ENCODE measurements around the gene CDC37L1. TPM values are rescaled to one million over a fixed set of nuclear protein-coding genes. Genes with fewer than 3 reads are reported as not detected.

CDC37L1 gene
- total RNA-seq: 10 to 100 TPM; 12.5 to 15.0 TPM
- polyA plus RNA-seq: 17.8 TPM

DNA sequence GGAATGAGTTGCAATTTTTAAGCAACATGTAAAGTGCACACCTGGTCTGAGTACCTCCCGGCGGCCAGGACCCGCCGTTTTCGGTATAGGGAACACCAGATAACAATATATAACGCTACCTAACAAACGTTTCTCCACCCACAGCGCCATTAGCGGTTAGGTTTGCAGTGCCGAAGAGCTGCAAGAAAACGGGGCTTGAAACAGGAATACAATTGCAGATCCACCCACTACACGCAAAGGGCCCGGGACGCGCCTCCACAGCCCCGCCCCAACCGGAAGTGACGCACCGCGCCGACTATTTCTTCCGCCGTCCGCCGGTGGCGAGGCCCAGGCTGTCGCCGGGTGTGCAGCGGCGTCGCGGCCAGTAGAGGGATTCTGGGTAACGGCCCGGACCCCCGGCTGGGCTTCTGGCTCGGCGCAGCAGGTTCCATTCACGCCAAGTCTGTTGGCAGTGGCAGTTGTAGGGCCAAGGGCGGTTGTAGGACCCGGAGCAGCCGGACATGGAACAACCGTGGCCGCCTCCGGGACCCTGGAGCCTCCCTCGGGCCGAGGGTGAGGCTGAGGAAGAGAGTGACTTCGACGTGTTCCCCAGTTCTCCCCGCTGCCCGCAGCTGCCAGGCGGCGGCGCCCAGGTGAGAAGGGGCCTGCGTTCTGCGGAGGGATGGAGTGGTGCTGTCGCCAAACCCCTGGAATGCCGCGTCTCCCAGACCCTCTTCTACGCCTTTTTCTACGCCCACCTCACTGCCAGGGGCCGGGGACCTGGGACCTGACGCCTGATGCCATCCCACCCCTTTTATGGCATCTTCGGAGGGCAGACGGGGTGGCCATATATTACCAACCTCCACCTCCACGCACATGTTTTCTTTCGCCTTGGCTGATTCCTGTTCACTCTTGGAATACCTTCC, at the start of gene CDC37L1:
CDC37L1 (plus strand) TSS at position 302 of the 905 bp plus-strand sequence; CDS start at position 501, 199 bp downstream.
- DNase-seq: peak; percentile 98 to 99 (median 99)
- peaks cover 6 to 11% (median 7%) of the 10 kb centered on the region in 3 donors for H3K36me3 Mint-ChIP-seq
- H3K4me3 ChIP-seq (ENCODE audit: low read length): peak within 1 kb of the TSS; percentile 83
- peak within 1 kb of the TSS; percentile 90 for H3K27ac ChIP-seq (ENCODE audit: low read depth, low read length)
- peaks cover 0 to 8% of the 10 kb centered on the region in 2 donors for H3K27me3 Mint-ChIP-seq
- H3K36me3 ChIP-seq (ENCODE audit: insufficient read depth, low read length): no peaks in the 10 kb centered on the region
- no peak within 1 kb of the TSS for H3K4me3 Mint-ChIP-seq
- ChIA-PET CTCF (interaction anchor here (0.9 to 1.4 kb wide), 5 partner anchors 14 to 61 kb away, joined by 4 to 5 read pairs (median 5); partner anchors contain the start of genes AK3 and SPATA6L), POLR2A (interaction anchor here (0.5 to 1.4 kb wide), 12 partner anchors 12 to 1199 kb away, joined by 3 to 20 read pairs (median 5); partner anchors contain the start of genes AK3, PLGRKT, PLPP6 and RCL1)
- no peak within 1 kb of the TSS for H3K27ac Mint-ChIP-seq
- no peaks in the 10 kb centered on the region for H3K9me3 ChIP-seq (ENCODE audit: low read length)
- H3K4me1 Mint-ChIP-seq: peaks cover 11 to 12% (median 12%) of the 10 kb centered on the region in 3 donors
- peaks cover 33% of the 10 kb centered on the region for H3K4me1 ChIP-seq (ENCODE audit: insufficient read depth, low read length)
- no peaks in the 10 kb centered on the region for H3K9me3 Mint-ChIP-seq
- no peaks in the 10 kb centered on the region for H3K27me3 ChIP-seq (ENCODE audit: insufficient read depth, low read length, poor library complexity, severe bottlenecking)

DNA sequence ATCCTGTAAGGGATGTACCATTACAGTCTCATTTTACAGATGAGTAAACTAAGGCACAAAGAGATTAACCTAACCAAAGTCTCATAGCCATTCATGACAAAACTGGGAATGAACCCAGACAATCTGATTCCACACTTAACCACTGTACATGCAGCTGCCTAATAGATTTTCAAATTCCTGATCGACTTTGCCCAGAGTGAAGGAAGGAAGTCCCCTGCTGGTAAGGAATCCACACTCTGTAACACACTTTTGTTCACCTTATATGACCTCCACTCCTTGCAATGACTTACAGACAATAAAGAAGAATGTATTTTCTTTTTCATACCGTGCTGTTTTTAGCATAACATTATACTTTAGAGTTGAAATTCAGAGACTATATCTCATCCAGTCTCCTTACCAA, 48.5 kb upstream of the CDC37L1 start:
- H3K27me3 ChIP-seq (ENCODE audit: insufficient read depth, low read length, poor library complexity, severe bottlenecking): no peaks in the 10 kb centered on the region
- ChIA-PET CTCF (no interaction called here), POLR2A (no interaction called here)
- H3K27ac ChIP-seq (ENCODE audit: low read depth, low read length): no peak overlapping the region
- Mint-ChIP-seq H3K27me3 (no peaks in the 10 kb centered on the region), H3K36me3 (peaks cover 0 to 6% (median 3%) of the 10 kb centered on the region in 3 donors), H3K4me1 (peaks cover 4 to 7% (median 6%) of the 10 kb centered on the region in 3 donors), H3K27ac (peak overlapping the region in 1 of 8 donors; percentile 34), H3K9me3 (no peaks in the 10 kb centered on the region), H3K4me3 (no peak overlapping the region)
- no peaks in the 10 kb centered on the region for H3K9me3 ChIP-seq (ENCODE audit: low read length)
- no peak overlapping the region for H3K4me3 ChIP-seq (ENCODE audit: low read length)
- H3K4me1 ChIP-seq (ENCODE audit: insufficient read depth, low read length): no peaks in the 10 kb centered on the region
- DNase-seq: no peak
- H3K36me3 ChIP-seq (ENCODE audit: insufficient read depth, low read length): no peaks in the 10 kb centered on the region

DNA sequence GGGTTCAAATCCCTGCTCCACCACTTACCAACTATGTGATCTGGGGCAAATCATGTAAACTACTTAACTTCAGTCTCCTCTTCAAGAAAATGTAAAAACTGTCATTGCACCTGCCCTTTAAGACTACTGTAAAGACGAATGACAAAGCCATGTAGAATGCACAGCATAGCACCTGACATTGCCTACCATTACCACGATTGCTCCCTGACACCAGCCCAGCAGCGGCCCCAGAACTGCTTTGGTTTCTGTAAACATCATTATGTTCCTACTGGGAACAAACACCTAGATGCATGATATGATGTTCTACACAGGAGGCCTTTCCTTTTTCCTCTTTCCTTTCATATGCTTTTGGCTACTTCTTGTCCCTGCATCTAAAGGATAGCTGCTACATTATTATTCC, 40.4 kb upstream of the CDC37L1 start:
- H3K27ac ChIP-seq (ENCODE audit: low read depth, low read length): no peak overlapping the region
- peak overlapping the region in 2 of 8 donors; percentile 5 to 47 for H3K27ac Mint-ChIP-seq
- ChIA-PET POLR2A (interaction anchor here (1.6 kb wide), 1 partner anchor 38 kb away, joined by 3 read pairs; no protein-coding TSS in a partner anchor), CTCF (interaction anchor here (1.0 to 2.7 kb wide), 6 partner anchors 17 to 306 kb away, joined by 3 to 24 read pairs (median 4); no protein-coding TSS in a partner anchor)
- peaks cover 0 to 6% (median 5%) of the 10 kb centered on the region in 3 donors for H3K36me3 Mint-ChIP-seq
- peaks cover 1 to 3% of the 10 kb centered on the region in 2 donors for H3K27me3 Mint-ChIP-seq
- H3K4me3 Mint-ChIP-seq: no peak overlapping the region
- DNase-seq: no peak
- H3K36me3 ChIP-seq (ENCODE audit: insufficient read depth, low read length): no peaks in the 10 kb centered on the region
- H3K9me3 ChIP-seq (ENCODE audit: low read length): no peaks in the 10 kb centered on the region
- no peak overlapping the region for H3K4me3 ChIP-seq (ENCODE audit: low read length)
- H3K4me1 ChIP-seq (ENCODE audit: insufficient read depth, low read length): no peaks in the 10 kb centered on the region
- no peaks in the 10 kb centered on the region for H3K9me3 Mint-ChIP-seq
- no peaks in the 10 kb centered on the region for H3K27me3 ChIP-seq (ENCODE audit: insufficient read depth, low read length, poor library complexity, severe bottlenecking)
- H3K4me1 Mint-ChIP-seq: peaks cover 5 to 16% (median 8%) of the 10 kb centered on the region in 3 donors

DNA sequence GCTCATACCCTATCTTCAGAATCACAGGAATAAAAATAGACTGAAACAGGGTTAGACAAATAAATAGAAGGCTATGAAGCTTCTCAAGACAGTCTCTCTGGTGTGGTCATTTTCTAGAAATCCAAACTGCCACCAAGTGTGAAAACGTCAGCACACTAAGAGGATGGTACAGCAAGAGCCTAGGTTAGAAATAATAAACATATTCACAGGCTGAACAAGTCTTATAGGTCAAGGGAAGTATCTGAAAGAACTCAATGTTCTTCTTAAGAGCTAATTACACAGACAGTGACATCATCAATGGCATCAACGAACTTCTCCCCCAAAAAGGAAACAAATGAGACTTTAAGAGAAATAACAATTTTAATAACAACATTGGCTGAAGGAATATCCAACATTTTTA, 39.9 kb upstream of the CDC37L1 start:
- ChIA-PET POLR2A (interaction anchor here (1.6 kb wide), 1 partner anchor 39 kb away, joined by 3 read pairs; no protein-coding TSS in a partner anchor), CTCF (interaction anchor here (0.7 to 2.7 kb wide), 12 partner anchors 17 to 324 kb away, joined by 3 to 24 read pairs (median 4); no protein-coding TSS in a partner anchor)
- no peak overlapping the region for H3K4me3 Mint-ChIP-seq
- no peak overlapping the region for H3K4me3 ChIP-seq (ENCODE audit: low read length)
- peaks cover 1 to 3% of the 10 kb centered on the region in 2 donors for H3K27me3 Mint-ChIP-seq
- no peaks in the 10 kb centered on the region for H3K9me3 ChIP-seq (ENCODE audit: low read length)
- H3K4me1 Mint-ChIP-seq: peaks cover 5 to 16% (median 8%) of the 10 kb centered on the region in 3 donors
- no peaks in the 10 kb centered on the region for H3K9me3 Mint-ChIP-seq
- no peaks in the 10 kb centered on the region for H3K27me3 ChIP-seq (ENCODE audit: insufficient read depth, low read length, poor library complexity, severe bottlenecking)
- H3K4me1 ChIP-seq (ENCODE audit: insufficient read depth, low read length): no peaks in the 10 kb centered on the region
- no peak for DNase-seq
- H3K36me3 Mint-ChIP-seq: peaks cover 0 to 6% (median 5%) of the 10 kb centered on the region in 3 donors
- H3K36me3 ChIP-seq (ENCODE audit: insufficient read depth, low read length): no peaks in the 10 kb centered on the region
- H3K27ac Mint-ChIP-seq: no peak overlapping the region
- H3K27ac ChIP-seq (ENCODE audit: low read depth, low read length): no peak overlapping the region

DNA sequence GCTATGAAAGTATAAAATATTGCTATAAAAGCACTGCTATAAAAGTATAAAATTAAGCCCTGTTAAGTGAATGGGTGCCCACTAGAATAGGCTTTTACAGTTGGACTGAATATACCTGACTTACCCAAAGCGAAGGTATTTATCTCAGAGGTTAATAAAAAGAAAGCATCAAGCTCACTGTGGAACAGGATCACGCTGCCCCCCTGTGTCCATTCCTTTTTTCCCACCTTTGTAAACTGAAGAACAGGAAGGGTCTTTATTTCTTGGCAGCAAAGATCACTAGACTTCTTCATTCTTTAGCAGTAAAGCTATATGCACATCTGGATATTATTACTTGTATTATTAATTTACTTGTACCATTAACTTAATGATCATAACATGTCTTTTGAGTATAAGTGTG, 39.3 kb upstream of the CDC37L1 start:
- Histone ChIP-seq H3K4me1 (ENCODE audit: insufficient read depth, low read length) (no peaks in the 10 kb centered on the region), H3K4me3 (ENCODE audit: low read length) (no peak overlapping the region), H3K27me3 (ENCODE audit: insufficient read depth, low read length, poor library complexity, severe bottlenecking) (no peaks in the 10 kb centered on the region), H3K36me3 (ENCODE audit: insufficient read depth, low read length) (no peaks in the 10 kb centered on the region), H3K27ac (ENCODE audit: low read depth, low read length) (no peak overlapping the region), H3K9me3 (ENCODE audit: low read length) (no peaks in the 10 kb centered on the region)
- peak; percentile 19 to 61 (median 49) for DNase-seq
- Mint-ChIP-seq H3K27ac (peak overlapping the region in 1 of 8 donors; percentile 43), H3K4me3 (no peak overlapping the region), H3K4me1 (peaks cover 5 to 16% (median 8%) of the 10 kb centered on the region in 3 donors), H3K9me3 (no peaks in the 10 kb centered on the region), H3K36me3 (peaks cover 0 to 4% (median under 1%) of the 10 kb centered on the region in 3 donors), H3K27me3 (peaks cover 1 to 3% of the 10 kb centered on the region in 2 donors)
- ChIA-PET POLR2A (interaction anchor here (1.6 kb wide), 1 partner anchor 39 kb away, joined by 3 read pairs; no protein-coding TSS in a partner anchor), CTCF (interaction anchor here (0.6 to 2.7 kb wide), 16 partner anchors 11 to 324 kb away, joined by 3 to 24 read pairs (median 3); no protein-coding TSS in a partner anchor)

DNA sequence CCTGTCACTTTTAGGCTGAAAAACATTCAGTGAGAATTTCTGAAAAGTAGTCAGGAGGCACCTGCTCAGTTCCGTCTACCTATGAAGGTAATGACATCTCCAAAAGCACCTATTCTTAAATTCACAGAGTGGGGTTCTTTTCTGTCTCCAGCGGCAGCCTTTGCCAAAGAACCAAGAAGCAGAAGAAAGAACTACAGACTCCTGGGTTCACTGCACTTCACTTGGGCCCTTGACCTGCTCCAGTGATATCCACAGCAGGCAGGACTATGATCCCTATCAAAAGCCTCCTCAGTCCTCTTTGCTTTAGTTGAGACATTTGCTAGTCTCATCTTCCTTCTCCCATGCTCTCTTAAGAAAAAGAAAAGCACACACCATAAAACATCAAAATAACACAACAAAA, 37.0 kb upstream of the CDC37L1 start:
- no peak for DNase-seq
- ChIA-PET CTCF (no interaction called here), POLR2A (no interaction called here)
- Histone ChIP-seq H3K27ac (ENCODE audit: low read depth, low read length) (no peak overlapping the region), H3K36me3 (ENCODE audit: insufficient read depth, low read length) (no peaks in the 10 kb centered on the region), H3K4me1 (ENCODE audit: insufficient read depth, low read length) (no peaks in the 10 kb centered on the region), H3K27me3 (ENCODE audit: insufficient read depth, low read length, poor library complexity, severe bottlenecking) (no peaks in the 10 kb centered on the region), H3K9me3 (ENCODE audit: low read length) (no peaks in the 10 kb centered on the region), H3K4me3 (ENCODE audit: low read length) (no peak overlapping the region)
- Mint-ChIP-seq H3K27ac (peak overlapping the region in 1 of 8 donors; percentile 2), H3K36me3 (no peaks in the 10 kb centered on the region), H3K9me3 (no peaks in the 10 kb centered on the region), H3K27me3 (peaks cover 1 to 3% of the 10 kb centered on the region in 2 donors), H3K4me3 (no peak overlapping the region), H3K4me1 (peaks cover 5 to 16% (median 8%) of the 10 kb centered on the region in 3 donors)

DNA sequence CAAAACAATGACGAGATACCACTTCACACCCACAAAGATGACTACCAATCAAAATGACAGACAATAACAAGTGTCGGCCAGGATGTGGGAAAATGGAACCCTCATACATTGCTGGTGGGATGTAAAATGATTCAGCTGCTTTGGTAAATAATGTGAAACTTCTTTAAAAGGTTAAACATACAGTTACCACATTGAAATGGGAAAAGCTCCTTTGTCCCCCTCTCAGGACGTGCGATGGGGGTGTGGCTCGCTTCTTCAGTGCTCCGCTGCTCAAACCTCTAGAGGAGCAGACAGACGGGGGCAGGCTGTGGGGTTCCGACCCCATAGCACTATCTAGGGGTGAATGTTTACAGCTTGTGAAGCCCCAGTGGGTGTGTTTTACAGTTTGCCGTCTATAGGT, 25.3 kb upstream of the CDC37L1 start:
- Mint-ChIP-seq H3K27ac (peak overlapping the region in 6 of 8 donors; percentile 64 to 84 (median 77)), H3K4me3 (peak overlapping the region; percentile 27 to 84 (median 71)), H3K27me3 (peaks cover 5 to 11% of the 10 kb centered on the region in 2 donors), H3K4me1 (peaks cover 8 to 25% (median 22%) of the 10 kb centered on the region in 3 donors), H3K9me3 (no peaks in the 10 kb centered on the region), H3K36me3 (peaks cover 0 to 22% (median 0%) of the 10 kb centered on the region in 3 donors)
- Histone ChIP-seq H3K9me3 (ENCODE audit: low read length) (no peaks in the 10 kb centered on the region), H3K4me1 (ENCODE audit: insufficient read depth, low read length) (no peaks in the 10 kb centered on the region), H3K27me3 (ENCODE audit: insufficient read depth, low read length, poor library complexity, severe bottlenecking) (no peaks in the 10 kb centered on the region), H3K36me3 (ENCODE audit: insufficient read depth, low read length) (no peaks in the 10 kb centered on the region), H3K4me3 (ENCODE audit: low read length) (no peak overlapping the region), H3K27ac (ENCODE audit: low read depth, low read length) (peak overlapping the region; percentile 0)
- DNase-seq: peak in 2 of 5 donors; percentile 44 to 51
- POLR2A ChIA-PET: no interaction called here
- CTCF ChIA-PET: interaction anchor here (0.8 kb wide), 2 partner anchors 10 to 12 kb away, joined by 3 read pairs; partner anchors contain the start of gene SPATA6L
